Embryonic facial prominence (tissue), 1 donor: ENCODE data around the gene MAN1A1.

ENCODE experiments used
- DNase-seq: peaks from one replicate; pipeline ENCODE4 v3.0.0-alpha.2; 2016; ENCODE audit errors: extremely low spot score

The MAN1A1 gene

GRCh38 chr6:119325559-119326265, 23.8 kb downstream of the MAN1A1 start:
- DNase-seq = no peak

GRCh38 chr6:119324718-119325117, 24.8 kb downstream of the MAN1A1 start:
- DNase-seq = no peak

- no peak for DNase-seq
Observed at GRCh38 chr6:119323931-119324330, 25.6 kb downstream of the MAN1A1 start.

- DNase-seq = no peak
Observed at GRCh38 chr6:119323478-119323877, 26.1 kb downstream of the MAN1A1 start.

- no peak for DNase-seq
Observed at GRCh38 chr6:119322715-119323350, 26.7 kb downstream of the MAN1A1 start.

GRCh38 chr6:119322034-119322433, 27.5 kb downstream of the MAN1A1 start:
- no peak for DNase-seq

GRCh38 chr6:119319694-119320093, 29.9 kb downstream of the MAN1A1 start:
- no peak for DNase-seq

GRCh38 chr6:119318730-119319129, 30.8 kb downstream of the MAN1A1 start:
- DNase-seq = no peak

- DNase-seq = no peak
Observed at GRCh38 chr6:119318176-119318575, 31.4 kb downstream of the MAN1A1 start.

GRCh38 chr6:119317007-119317406, 32.6 kb downstream of the MAN1A1 start:
- DNase-seq = no peak

- DNase-seq = no peak
Observed at GRCh38 chr6:119314885-119315272, 34.7 kb downstream of the MAN1A1 start.

- DNase-seq = no peak
Observed at GRCh38 chr6:119313937-119314884, 35.4 kb downstream of the MAN1A1 start.

GRCh38 chr6:119312875-119313338, 36.7 kb downstream of the MAN1A1 start:
- no peak for DNase-seq

- no peak for DNase-seq
Observed at GRCh38 chr6:119312441-119312840, 37.1 kb downstream of the MAN1A1 start.

GRCh38 chr6:119311514-119312142, 37.9 kb downstream of the MAN1A1 start:
- DNase-seq = no peak

GRCh38 chr6:119310486-119311036, 39.0 kb downstream of the MAN1A1 start:
- no peak for DNase-seq

GRCh38 chr6:119308991-119309657, 40.4 kb downstream of the MAN1A1 start:
- DNase-seq = no peak

GRCh38 chr6:119308048-119308570, 41.5 kb downstream of the MAN1A1 start:
- DNase-seq = no peak

- DNase-seq = no peak
Observed at GRCh38 chr6:119307056-119307455, 42.5 kb downstream of the MAN1A1 start.

GRCh38 chr6:119306396-119306968, 43.1 kb downstream of the MAN1A1 start:
- no peak for DNase-seq
